ENCODE measurements around the gene TEF.
"Not testable (repeated sequence)": the region's sequence is repeated elsewhere in the genome, so short reads cannot be mapped to it uniquely, and the experiment has no call there.

Gene TEF

DNA sequence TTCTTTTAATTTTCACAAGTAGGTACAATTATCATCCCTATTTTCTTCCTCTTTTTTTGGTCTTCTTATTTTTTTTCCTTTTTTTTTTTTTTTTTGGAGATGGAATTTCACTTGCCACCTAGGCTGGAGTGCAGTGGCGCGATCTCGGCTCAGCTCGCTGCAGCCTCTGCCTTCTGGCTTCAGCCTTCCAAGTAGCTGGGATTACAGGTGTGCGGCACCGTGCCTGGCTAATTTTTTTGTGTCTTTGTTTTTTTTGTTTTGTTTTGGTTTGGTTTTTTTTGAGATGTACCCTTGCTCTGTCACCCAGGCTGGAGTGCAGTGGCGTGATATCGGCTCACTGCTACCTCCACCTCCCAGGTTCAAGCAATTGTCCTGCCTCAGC, 48.2 kb downstream of the TEF start:
- DNase-seq: no peak

DNA sequence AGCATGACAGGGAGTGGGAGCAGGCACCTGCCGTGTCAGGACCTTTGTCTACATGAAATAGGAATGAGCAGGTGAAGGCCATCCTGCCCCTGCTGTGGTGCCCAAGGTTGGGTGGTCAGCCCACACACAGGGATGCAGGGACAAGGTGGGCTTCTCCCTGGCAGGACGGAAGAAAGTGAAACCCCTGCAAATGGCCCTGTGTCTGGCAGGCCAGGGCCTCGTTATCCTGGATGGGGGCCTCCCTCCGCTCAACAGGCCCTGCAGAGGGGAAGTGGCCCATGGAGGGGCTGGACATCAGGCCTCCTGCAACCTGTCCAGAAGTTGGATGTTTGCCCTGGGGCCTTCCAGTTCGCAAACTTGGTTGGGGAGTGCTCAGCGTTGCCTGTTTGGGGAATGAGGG, 49.9 kb downstream of the TEF start:
- DNase-seq: no peak

DNA sequence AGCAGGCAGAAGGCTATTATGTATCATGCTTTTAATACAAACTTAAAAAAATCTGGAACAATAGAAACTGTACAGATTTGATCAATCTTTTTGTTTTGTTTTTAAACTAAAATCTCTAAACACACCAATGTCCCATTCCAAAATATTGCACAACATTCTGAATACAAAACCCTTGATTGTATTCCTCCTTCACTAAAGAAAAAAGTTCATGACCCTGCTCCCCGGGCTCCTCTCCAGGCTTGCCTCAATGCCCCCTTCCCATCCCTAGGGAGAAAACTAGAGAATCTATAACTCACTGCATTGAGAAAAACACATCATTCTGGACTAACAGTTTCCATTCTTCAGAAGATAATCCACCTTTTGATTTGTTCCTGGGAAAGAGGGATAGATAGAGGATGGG, 51.7 kb downstream of the TEF start:
- not testable (repeated sequence) for DNase-seq

DNA sequence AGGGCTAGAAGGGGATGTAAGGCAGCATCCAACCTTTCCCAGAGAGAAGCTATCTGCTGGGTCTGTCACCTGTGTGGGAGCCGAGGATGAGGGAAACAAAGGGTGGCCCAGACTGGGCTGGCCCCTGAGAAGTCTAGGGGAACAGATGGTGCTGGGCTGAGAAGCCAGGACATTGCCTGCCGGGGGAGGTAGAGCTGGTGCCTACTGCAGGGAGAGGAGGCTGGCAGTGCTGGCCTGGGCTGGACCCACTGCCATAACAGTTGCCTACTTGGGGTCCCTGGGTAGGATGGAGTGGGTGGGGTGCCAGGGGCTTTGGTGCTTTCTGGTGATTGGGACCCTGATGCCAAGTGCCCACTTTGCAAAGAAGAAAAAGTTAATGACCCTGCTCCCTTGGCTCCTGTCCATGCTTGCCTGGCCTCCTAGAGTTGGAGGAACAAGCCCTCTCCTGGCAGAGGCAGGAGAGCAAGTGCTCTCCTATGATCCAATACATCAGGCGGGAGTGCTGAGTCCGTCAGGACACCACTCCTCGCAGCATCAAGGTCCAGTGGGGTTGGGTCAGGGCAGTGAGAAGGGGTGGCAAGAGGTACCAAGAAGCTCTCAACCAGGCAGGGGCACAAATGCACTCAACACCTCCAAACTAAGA, 52.7 kb downstream of the TEF start:
- not testable (repeated sequence) for DNase-seq

DNA sequence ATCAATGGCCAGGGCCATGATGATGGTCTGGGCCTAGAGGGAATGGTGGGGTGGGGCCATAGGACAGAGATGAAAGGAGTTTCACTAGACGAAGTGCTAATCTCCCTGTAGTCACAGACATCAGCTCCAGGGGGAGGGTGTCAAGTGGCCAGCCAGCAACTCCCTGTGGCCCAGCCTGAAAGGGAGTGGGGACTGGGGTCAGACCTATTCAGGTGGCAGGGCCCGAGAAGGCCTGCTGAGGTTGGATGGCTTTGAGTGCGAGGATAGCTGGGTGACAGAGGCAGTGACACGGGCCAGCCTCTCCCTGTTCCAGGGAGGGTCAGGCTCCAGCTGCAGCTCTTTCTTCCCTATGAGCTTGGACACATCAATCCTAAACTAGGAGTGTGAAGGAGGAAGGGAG, 53.8 kb downstream of the TEF start:
- no peak for DNase-seq

DNA sequence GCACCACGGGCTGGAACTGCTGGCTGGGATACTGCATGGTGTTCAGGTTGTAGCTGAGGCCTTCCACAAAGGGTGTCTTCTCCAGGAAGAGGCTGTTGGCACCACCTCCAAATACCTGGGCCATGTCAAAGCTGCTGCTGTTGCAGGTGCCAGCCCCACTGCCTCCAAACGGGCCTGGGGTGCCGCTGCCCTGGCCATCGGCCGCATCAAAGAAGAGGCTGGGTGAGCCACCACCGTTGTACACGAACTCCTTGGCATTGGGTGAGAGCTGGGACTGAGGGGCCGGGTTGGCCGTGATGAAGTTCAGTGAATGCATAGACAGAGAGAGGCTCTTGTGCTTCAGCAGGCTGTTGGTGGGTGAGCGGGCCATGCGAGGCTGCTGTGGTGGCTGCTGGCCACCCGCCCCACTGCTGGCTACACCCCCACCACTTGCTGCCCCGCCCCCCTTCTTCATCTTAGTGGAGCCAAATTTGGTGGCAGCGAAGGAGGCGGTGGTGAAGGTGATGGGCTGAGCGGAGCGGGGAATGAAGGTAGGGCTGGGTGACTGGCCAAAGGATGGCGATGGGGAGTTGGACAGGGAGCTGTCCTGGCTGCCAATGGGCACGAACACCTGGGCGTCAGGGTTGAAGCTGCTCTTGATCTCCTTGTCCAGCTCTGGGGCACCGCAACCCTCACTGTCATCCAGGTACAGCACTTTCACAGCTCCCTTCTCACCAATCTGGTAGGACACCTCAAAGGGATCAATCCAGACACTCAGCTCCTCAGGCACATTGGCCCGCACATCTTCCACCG, 54.8 kb downstream of the TEF start:
- DNase-seq: no peak

DNA sequence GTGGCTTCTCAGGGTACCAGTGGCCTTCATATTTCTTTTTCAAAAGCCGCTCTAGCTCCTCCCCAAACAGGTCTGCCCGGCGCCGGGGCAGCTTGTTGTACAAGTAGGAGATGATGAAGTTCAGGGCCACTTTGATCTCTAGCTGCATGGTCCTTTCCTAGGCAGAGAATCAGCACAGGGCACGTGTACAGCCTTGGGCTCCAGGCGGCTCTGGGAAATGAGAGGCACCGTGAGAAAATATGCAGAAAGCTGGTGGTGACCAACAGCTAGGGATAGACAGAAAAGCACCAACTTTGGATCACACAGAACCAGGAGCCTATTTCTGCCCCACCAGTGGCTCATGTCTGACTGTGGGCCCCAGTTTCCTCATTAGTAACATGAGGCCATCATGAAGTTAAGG, 55.5 kb downstream of the TEF start:
- no peak for DNase-seq

DNA sequence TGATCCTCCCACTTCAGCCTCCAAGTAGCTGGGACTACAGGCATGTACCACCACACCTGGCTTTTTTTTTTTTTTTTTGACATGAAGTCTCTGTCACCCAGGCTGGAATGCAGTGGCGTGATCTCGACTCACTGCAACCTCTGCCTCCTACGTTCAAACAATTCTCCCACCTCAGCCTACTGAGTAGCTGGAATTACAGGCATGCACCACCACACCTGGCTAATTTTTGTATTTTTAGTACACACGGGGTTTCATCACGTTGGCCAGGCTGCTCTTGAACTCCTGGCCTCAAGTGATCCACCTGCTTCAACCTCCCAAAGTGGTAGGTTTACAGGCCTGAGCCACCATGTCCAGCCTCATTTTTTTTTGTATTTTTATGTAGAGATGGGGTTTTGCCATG, 58.8 kb downstream of the TEF start:
- not testable (repeated sequence) for DNase-seq

DNA sequence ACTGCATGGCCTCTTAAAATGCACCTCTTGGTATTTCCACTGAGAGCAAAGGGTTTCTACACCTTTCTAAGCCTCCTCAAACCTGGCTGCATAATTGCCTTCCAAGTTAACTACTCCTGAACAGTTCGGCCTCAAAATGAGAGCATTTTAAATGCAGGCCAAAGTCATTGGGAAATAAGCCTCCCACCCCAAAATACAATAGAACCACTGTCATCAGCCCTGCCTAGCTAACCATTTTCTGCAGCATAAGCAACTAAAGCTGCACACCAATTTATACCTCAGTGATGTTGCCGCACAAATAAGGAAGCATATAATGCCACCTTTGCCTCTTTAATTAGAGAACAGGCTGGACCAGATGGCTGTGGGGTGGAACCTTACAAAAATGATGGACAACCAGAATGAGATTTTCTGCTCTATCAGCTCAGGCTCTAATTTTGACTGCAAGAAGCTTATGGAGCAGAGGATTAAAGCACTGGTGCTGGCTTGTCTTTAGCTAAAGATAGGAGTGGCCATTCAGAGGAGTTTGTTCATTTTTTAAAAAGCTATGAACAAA, 60.6 kb downstream of the TEF start:
- no peak for DNase-seq

DNA sequence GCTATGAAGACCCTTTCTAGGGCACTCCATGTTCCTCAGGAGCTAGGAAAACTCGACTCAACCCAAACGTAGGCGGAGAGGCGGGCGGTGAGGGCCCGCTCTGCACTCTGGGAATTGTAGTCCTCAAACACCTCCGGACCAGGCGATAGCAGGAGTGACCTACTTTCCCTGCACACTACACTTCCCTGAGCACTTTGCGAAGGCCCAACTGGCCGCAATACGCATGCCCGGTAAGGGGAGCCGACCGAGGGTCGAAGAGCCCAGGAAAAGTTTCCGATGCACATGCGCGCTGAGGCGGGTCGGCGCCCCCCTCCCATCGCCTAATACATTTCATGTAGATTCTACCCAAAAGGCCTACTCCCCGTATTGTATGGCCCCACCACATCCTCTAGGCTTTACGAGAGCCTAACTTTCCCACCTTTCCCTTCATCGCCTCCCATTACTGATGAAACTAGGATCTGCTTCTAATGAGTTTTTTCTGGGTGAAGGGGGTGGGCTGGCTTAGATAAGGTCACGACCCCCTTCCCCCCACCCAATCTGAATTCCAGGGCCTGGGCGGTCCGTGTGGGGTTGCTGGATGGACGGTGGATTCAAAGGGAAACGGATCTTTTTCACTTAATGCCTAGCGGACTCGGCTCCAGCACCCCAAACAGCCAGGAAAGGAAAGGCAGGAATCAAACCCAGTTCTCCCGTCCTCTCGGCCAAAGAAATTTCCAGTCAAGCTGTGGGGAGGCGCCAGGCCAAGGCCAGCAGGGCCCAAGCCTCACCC, 62.8 kb downstream of the TEF start:
- peak; percentile 91 for DNase-seq

DNA sequence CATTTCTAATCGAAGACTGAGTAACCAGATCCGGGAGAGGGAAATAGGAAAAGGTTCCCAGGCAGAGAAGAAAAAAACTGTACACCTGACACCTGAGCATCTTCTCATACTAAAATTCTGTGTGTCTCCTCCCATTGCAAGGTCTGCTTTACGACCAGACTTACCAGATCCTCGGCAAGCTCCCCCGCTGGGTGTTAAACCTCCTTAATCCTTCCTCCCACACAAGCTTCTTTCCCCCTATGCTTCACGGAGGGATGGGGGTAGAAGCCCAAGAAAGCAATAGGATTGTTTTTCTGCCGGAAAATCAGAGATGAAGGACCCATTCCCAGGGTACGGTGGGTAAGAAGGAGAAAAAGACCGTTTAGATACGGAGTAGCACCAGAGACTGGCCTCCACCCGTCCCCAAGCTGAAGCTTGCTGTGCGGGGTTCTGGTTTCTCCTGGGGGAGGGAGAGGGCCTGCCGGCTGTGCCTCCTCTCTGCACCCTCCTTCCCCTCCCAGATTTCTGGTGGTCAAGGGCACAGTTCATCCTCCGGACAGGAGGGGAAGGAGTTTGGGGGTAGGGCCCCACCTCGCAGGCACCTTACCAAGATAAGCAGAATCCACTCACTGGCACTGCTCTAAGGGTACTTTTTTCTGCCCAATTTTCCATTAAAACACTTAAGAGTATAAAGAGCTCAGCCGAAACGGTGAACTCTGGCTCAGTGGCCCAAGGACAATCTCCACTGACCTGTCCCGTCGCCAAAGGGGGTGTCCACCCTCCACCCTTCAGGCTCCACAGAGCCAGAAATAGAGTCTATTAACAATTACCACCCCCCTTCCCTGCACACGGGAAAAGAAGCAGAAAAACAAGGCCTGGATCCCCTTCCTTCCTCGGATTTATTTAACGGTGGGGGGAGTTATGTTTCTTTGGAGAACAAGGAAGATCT, 63.7 kb downstream of the TEF start:
- DNase-seq: peak; percentile 53 to 58

DNA sequence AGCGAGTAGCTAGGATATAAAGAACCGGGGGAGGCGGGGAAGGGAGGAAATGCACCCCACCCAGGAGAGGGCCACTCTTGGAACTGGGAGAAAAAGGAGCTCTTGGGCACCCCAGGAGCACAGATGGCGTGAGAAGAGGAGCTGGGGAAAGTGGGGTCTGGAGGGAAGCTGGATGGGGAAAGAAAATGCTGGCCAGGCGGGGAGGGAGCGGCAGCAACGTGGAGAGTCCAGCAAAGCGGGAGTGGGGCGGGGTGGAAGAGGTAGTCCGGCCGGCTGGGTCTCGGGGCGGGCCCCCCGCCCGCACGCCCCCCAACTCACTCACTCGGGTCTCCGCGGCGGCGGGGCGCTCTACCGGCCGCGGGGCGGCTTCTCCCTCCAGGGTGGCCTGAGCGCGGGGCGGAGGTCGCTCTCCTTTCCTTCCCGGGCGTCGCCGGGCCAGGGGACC, 64.3 kb downstream of the TEF start:
- DNase-seq: peak in 1 of 2 experiments; percentile 41

DNA sequence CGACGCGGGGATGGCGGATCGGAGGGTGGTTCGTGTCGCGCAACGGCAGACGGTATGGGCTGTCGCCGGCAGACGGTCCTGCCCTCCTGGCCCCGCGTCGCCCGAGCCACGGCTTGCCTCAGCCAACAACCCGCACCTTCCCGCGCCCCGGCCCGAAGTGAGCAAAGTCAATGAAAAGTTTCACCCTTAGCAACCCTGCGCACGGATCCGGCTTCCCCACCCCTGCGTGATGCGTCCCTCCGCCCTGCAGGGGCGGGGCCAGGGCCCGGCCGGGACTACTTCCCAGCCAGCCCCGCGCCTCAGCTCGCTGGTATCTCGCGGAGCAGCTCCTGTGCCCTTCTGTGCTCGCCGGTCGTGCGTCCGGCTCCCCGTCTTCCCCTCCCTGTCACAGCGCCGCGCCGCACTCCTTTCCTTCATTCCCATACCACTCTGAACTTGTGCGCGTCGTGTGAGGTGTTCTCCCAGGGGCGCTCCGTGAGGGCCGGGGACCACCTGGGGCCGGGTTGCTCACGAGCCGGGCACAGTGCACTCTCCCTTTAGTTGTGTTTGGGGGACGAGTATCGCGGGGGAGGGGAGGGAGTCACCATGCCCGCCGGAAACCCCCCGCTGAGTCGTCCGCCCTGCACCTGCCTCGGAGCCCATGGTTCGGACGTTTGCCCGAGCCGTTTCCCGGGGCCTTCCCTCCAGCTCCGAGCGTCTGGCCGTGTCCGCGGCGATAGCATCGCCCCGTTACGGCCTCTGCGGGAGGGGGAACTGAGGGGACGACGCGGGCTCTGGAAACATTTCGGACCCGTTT, 65.1 kb downstream of the TEF start, which contains the start of gene TOB2:
Gene TOB2 (minus strand): TSS at position 163 of the 796 bp plus-strand sequence. CDS start 9,456 bp downstream, outside the sequence.
- DNase-seq: peak; percentile 97 to 98

DNA sequence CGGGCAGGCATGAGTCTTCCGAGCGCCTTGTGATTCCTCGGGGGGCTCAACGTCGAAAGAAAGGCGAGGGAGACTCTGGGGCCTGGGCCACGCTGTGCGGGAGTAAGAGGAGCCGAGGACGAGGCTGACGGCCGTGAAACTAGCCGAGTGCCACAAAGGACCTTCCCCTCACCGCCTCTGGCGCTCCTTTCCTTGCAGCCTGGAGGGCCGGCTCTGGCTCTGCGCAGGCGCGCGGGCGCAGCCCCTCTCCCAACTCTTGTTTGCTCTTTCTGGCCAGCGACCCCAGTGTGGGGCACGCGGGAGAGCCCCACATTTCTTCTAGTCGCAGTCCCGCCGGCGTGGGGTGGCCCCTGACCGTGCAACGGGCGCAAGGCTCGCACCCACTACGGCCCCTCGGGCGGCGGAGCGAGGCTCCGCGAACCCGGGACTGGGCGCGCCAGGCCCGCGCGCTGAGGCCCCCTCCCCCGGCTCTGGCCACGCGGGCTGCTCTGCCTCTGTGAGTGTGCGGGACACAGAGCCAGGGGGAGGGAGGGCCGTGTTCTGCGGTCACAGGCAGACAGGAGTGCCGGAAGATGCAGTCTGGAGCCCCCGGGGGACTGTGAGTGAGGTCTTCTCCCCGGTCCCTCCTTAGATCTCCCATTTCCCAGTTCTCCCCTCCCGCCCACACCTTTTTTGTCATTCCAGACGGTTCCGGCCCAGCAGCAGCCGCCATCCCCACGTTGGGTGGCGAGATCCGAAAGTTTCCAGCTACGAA, 65.9 kb downstream of the TEF start:
- peak; percentile 77 to 80 for DNase-seq

DNA sequence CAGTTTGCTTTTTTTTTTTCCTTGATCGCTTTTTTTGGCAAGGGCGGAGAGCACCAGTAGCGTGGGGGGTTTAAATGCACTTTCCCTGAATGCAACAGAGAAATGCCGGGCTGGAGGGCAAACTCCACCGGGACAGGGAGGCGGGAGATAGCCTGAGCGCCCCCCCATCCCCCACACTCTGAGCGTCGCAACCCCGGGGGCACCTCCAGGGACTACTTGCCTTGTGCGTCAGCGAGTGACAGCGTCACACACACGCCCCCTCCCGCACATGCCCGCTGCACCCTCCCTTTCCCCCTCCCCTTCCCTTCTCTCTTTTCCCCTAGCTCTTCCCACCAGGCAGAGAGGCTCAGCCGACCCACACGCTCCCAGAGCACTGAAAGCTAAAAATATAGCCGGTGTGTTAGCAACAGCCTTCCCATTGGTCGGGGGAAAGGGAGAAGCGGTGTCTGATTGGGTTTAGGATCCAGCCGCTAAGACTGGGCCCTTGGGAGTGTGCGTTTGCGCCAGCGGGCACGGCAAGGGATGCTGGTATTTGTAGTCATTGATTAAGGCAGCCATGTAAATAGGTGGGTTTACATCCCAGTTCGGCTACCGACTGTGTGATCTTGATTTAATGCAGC, 66.6 kb downstream of the TEF start:
- DNase-seq: peak; percentile 89 to 91
